ENCODE data around the gene MLPH.

DNA sequence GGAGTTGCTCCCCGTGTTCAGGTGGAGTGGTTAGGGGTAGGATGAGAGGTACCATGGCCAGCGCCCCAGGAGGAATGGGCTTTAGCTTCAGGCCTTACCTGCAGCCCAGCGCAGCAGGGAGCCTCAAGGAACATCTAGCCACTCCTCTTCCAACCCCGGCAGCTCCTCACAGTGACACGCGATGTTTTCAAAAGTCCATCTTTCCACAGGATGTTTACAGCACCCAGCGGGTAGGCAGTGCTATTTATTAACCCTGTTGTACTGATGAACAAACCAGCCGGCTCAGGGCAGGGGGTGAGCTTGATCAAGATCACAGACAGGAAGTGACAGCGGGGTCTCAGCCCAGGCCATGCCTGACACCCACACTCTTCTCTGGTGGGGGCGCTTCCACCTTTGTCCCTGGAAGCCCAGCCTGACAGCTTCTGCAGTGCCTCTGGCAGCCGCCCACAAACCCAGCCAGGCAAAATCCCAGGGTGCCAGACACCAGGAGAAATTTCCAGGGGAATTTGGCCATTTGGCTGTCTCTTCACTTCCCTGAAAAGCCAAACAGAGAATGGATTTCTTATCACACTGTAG, 60.9 kb downstream of the MLPH start:
- TF ChIP-seq, protein P1, sequence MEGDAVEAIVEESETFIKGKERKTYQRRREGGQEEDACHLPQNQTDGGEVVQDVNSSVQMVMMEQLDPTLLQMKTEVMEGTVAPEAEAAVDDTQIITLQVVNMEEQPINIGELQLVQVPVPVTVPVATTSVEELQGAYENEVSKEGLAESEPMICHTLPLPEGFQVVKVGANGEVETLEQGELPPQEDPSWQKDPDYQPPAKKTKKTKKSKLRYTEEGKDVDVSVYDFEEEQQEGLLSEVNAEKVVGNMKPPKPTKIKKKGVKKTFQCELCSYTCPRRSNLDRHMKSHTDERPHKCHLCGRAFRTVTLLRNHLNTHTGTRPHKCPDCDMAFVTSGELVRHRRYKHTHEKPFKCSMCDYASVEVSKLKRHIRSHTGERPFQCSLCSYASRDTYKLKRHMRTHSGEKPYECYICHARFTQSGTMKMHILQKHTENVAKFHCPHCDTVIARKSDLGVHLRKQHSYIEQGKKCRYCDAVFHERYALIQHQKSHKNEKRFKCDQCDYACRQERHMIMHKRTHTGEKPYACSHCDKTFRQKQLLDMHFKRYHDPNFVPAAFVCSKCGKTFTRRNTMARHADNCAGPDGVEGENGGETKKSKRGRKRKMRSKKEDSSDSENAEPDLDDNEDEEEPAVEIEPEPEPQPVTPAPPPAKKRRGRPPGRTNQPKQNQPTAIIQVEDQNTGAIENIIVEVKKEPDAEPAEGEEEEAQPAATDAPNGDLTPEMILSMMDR (conservative IDR thresholded peaks at IDR 0.05 in 1 of 2, IDR thresholded peaks at IDR 0.05 in 1 of 2; ENCODE audit: extremely low read depth in 1 of 2, insufficient read depth in 1 of 2, low read depth in 1 of 2, low read length in 2 of 2), result no peak
- TF ChIP-seq EZH2 (IDR thresholded peaks at IDR 0.05; ENCODE audit: borderline replicate concordance, low read length), result no peak

All from mammary epithelial cell (primary cell).